ENCODE data around the gene EMILIN1.

The EMILIN1 gene

GRCh38 chr2:27085062-27085672, 6.8 kb downstream of the EMILIN1 start:
- Histone ChIP-seq H3K36me3 (ENCODE audit: insufficient read depth, low read length) (no peaks in the 10 kb centered on the region), H3K9me3 (ENCODE audit: insufficient read depth, low read depth, low read length) (no peaks in the 10 kb centered on the region), H3K9ac (ENCODE audit: low read depth, low read length, poor library complexity, severe bottlenecking) (peak overlapping the region; percentile 79), H3K79me2 (ENCODE audit: insufficient read depth, low read length) (peaks cover 21% of the 10 kb centered on the region; the same call in 1 of the 2 replicates), H3K9me2 (replicated peaks; ENCODE audit: low read depth, low read length) (no peaks in the 10 kb centered on the region), H3K27me3 (ENCODE audit: insufficient read depth, low read length, poor library complexity, severe bottlenecking) (no peaks in the 10 kb centered on the region), H3K4me3 (ENCODE audit: low read length, poor library complexity, severe bottlenecking) (peak overlapping the region; percentile 78), H3K4me2 (ENCODE audit: low read depth, low read length, poor library complexity, severe bottlenecking) (peak overlapping the region; percentile 69), H3F3A (ENCODE audit: low read depth) (peaks cover 7% of the 10 kb centered on the region; the same call in 1 of the 2 replicates), H2AFZ (ENCODE audit: low read length) (no peak overlapping the region), H3K4me1 (ENCODE audit: insufficient read depth, low read length, poor library complexity, severe bottlenecking) (peaks cover 53% of the 10 kb centered on the region), H4K20me1 (ENCODE audit: insufficient read depth, low read length, poor library complexity, severe bottlenecking) (no peaks in the 10 kb centered on the region)
- TF ChIP-seq CTCF (conservative IDR thresholded peaks at IDR 0.05; ENCODE audit: low read length) (no peak), EZH2phosphoT487 (IDR thresholded peaks at IDR 0.05; ENCODE audit: borderline replicate concordance) (no peak)

- H3K9ac ChIP-seq (ENCODE audit: low read depth, low read length, poor library complexity, severe bottlenecking), result peak overlapping the region; percentile 79
- TF ChIP-seq EZH2phosphoT487 (IDR thresholded peaks at IDR 0.05; ENCODE audit: borderline replicate concordance) (no peak), CTCF (conservative IDR thresholded peaks at IDR 0.05; ENCODE audit: low read length) (peak; percentile 42)
- peak overlapping the region; percentile 69 for H3K4me2 ChIP-seq (ENCODE audit: low read depth, low read length, poor library complexity, severe bottlenecking)
- no peaks in the 10 kb centered on the region for H3K9me3 ChIP-seq (ENCODE audit: insufficient read depth, low read depth, low read length)
- peak overlapping the region; percentile 78 for H3K4me3 ChIP-seq (ENCODE audit: low read length, poor library complexity, severe bottlenecking)
- no peaks in the 10 kb centered on the region for H4K20me1 ChIP-seq (ENCODE audit: insufficient read depth, low read length, poor library complexity, severe bottlenecking)
- H2AFZ ChIP-seq (ENCODE audit: low read length), result peak overlapping the region; percentile 76; the same call in 1 of the 2 replicates
- H3K36me3 ChIP-seq (ENCODE audit: insufficient read depth, low read length), result no peaks in the 10 kb centered on the region
- peaks cover 21% of the 10 kb centered on the region; the same call in 1 of the 2 replicates for H3K79me2 ChIP-seq (ENCODE audit: insufficient read depth, low read length)
- no peaks in the 10 kb centered on the region for H3K27me3 ChIP-seq (ENCODE audit: insufficient read depth, low read length, poor library complexity, severe bottlenecking)
- no peaks in the 10 kb centered on the region for H3K9me2 ChIP-seq (replicated peaks; ENCODE audit: low read depth, low read length)
- H3F3A ChIP-seq (ENCODE audit: low read depth), result peaks cover 7% of the 10 kb centered on the region; the same call in 1 of the 2 replicates
- H3K4me1 ChIP-seq (ENCODE audit: insufficient read depth, low read length, poor library complexity, severe bottlenecking), result peaks cover 50% of the 10 kb centered on the region
Measured at GRCh38 chr2:27085673-27086089, 7.3 kb downstream of the EMILIN1 start.

- no peaks in the 10 kb centered on the region for H3K27me3 ChIP-seq (ENCODE audit: insufficient read depth, low read length, poor library complexity, severe bottlenecking)
- H3K4me2 ChIP-seq (ENCODE audit: low read depth, low read length, poor library complexity, severe bottlenecking), result peak overlapping the region; percentile 92
- no peaks in the 10 kb centered on the region for H3K9me3 ChIP-seq (ENCODE audit: insufficient read depth, low read depth, low read length)
- H3K9ac ChIP-seq (ENCODE audit: low read depth, low read length, poor library complexity, severe bottlenecking), result peak overlapping the region; percentile 79
- peak overlapping the region; percentile 78 for H3K4me3 ChIP-seq (ENCODE audit: low read length, poor library complexity, severe bottlenecking)
- H2AFZ ChIP-seq (ENCODE audit: low read length), result peak overlapping the region; percentile 76
- H3F3A ChIP-seq (ENCODE audit: low read depth), result peaks cover 7% of the 10 kb centered on the region; the same call in 1 of the 2 replicates
- no peaks in the 10 kb centered on the region for H4K20me1 ChIP-seq (ENCODE audit: insufficient read depth, low read length, poor library complexity, severe bottlenecking)
- TF ChIP-seq CTCF (conservative IDR thresholded peaks at IDR 0.05; ENCODE audit: low read length), result peak; percentile 59
- no peak for TF ChIP-seq EZH2phosphoT487 (IDR thresholded peaks at IDR 0.05; ENCODE audit: borderline replicate concordance)
- peaks cover 21% of the 10 kb centered on the region; the same call in 1 of the 2 replicates for H3K79me2 ChIP-seq (ENCODE audit: insufficient read depth, low read length)
- H3K36me3 ChIP-seq (ENCODE audit: insufficient read depth, low read length), result no peaks in the 10 kb centered on the region
- peaks cover 47% of the 10 kb centered on the region for H3K4me1 ChIP-seq (ENCODE audit: insufficient read depth, low read length, poor library complexity, severe bottlenecking)
- no peaks in the 10 kb centered on the region for H3K9me2 ChIP-seq (replicated peaks; ENCODE audit: low read depth, low read length)
Measured at GRCh38 chr2:27086090-27086723, 7.8 kb downstream of the EMILIN1 start.
